Measurements from ENCODE around the gene PPIF. TPM values are rescaled to one million over a fixed set of nuclear protein-coding genes. Genes with fewer than 3 reads are reported as not detected.

PPIF gene
- total and polyA plus RNA-seq, 4 donors = 22.2 to 84.3 (median 60.0) TPM

DNA sequence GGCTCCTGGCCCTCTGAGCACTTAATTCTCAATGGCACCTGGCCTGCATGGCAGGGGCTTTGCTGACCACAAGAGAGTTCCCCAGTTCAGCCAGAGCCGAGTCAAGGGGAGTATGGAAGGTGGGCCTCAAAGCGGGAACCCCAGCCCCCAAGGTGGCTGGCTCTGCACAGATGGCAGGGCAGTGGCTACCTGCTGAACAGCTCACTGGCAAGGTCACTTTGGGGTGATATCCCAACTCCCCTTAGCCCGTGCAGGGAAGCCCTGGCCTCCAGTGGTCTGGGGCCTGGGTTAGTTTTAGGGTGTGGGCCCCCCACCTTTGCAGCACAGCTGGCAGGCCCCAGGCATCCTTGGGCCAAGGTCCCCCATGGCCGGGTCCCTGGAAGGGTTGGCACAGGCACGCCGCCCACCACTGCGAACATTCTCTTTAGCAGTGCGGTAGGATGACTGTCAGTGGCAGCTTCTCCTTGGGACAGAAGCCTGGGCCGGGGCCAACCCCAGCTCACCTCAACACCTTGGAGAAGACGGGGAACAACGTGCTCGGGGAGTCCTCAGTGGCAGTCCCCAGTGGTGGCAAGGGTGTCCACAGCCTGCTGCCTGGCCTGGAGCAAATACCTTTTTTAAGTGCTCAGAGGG, 36.8 kb downstream of the PPIF start:
- H3K4me1 ChIP-seq (ENCODE audit: control insufficient read depth in 4 of 4, insufficient read depth in 4 of 4, low read length in 3 of 4) = peaks cover 9 to 52% (median 26%) of the 10 kb centered on the region in 4 donors
- no peaks in the 10 kb centered on the region for H3K9me3 ChIP-seq (ENCODE audit: control insufficient read depth in 4 of 4, low read length in 3 of 4)
- H3K36me3 ChIP-seq (ENCODE audit: control insufficient read depth in 4 of 4, insufficient read depth in 3 of 4, low read depth in 1 of 4, low read length in 3 of 4) = peaks cover 0 to 24% (median 9%) of the 10 kb centered on the region in 4 donors
- WGBS = 96% methylated on average over 12 of the region's 12 CpGs
- no peak overlapping the region for H3K9ac ChIP-seq (ENCODE audit: low read depth in 1 of 2, low read length in 2 of 2)
- peak; percentile 32 for DNase-seq (ENCODE audit: low spot score)
- H3K27ac ChIP-seq (ENCODE audit: low read depth in 1 of 2, low read length in 2 of 2) = peak overlapping the region in 1 of 2 donors; percentile 48
- TF ChIP-seq FOXA1 (IDR thresholded peaks at IDR 0.05) (no peak), HNF4G (IDR thresholded peaks at IDR 0.05) (no peak), HNF4A (conservative IDR thresholded peaks at IDR 0.05) (no peak), JUND (IDR thresholded peaks at IDR 0.05) (no peak), RAD21 (IDR thresholded peaks at IDR 0.05) (no peak), FOXA2 (IDR thresholded peaks at IDR 0.05) (no peak), YY1 (IDR thresholded peaks at IDR 0.05) (no peak), SP1 (IDR thresholded peaks at IDR 0.05) (no peak)
- TF ChIP-seq, protein P1, sequence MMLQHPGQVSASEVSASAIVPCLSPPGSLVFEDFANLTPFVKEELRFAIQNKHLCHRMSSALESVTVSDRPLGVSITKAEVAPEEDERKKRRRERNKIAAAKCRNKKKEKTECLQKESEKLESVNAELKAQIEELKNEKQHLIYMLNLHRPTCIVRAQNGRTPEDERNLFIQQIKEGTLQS (IDR thresholded peaks at IDR 0.05) = no peak
- TF ChIP-seq, protein P2, sequence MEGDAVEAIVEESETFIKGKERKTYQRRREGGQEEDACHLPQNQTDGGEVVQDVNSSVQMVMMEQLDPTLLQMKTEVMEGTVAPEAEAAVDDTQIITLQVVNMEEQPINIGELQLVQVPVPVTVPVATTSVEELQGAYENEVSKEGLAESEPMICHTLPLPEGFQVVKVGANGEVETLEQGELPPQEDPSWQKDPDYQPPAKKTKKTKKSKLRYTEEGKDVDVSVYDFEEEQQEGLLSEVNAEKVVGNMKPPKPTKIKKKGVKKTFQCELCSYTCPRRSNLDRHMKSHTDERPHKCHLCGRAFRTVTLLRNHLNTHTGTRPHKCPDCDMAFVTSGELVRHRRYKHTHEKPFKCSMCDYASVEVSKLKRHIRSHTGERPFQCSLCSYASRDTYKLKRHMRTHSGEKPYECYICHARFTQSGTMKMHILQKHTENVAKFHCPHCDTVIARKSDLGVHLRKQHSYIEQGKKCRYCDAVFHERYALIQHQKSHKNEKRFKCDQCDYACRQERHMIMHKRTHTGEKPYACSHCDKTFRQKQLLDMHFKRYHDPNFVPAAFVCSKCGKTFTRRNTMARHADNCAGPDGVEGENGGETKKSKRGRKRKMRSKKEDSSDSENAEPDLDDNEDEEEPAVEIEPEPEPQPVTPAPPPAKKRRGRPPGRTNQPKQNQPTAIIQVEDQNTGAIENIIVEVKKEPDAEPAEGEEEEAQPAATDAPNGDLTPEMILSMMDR (IDR thresholded peaks at IDR 0.05; ENCODE audit: low read depth, low read length, missing input control) = no peak
- TF ChIP-seq, protein P3, sequence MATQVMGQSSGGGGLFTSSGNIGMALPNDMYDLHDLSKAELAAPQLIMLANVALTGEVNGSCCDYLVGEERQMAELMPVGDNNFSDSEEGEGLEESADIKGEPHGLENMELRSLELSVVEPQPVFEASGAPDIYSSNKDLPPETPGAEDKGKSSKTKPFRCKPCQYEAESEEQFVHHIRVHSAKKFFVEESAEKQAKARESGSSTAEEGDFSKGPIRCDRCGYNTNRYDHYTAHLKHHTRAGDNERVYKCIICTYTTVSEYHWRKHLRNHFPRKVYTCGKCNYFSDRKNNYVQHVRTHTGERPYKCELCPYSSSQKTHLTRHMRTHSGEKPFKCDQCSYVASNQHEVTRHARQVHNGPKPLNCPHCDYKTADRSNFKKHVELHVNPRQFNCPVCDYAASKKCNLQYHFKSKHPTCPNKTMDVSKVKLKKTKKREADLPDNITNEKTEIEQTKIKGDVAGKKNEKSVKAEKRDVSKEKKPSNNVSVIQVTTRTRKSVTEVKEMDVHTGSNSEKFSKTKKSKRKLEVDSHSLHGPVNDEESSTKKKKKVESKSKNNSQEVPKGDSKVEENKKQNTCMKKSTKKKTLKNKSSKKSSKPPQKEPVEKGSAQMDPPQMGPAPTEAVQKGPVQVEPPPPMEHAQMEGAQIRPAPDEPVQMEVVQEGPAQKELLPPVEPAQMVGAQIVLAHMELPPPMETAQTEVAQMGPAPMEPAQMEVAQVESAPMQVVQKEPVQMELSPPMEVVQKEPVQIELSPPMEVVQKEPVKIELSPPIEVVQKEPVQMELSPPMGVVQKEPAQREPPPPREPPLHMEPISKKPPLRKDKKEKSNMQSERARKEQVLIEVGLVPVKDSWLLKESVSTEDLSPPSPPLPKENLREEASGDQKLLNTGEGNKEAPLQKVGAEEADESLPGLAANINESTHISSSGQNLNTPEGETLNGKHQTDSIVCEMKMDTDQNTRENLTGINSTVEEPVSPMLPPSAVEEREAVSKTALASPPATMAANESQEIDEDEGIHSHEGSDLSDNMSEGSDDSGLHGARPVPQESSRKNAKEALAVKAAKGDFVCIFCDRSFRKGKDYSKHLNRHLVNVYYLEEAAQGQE (IDR thresholded peaks at IDR 0.05) = no peak
- TF ChIP-seq, protein P4, sequence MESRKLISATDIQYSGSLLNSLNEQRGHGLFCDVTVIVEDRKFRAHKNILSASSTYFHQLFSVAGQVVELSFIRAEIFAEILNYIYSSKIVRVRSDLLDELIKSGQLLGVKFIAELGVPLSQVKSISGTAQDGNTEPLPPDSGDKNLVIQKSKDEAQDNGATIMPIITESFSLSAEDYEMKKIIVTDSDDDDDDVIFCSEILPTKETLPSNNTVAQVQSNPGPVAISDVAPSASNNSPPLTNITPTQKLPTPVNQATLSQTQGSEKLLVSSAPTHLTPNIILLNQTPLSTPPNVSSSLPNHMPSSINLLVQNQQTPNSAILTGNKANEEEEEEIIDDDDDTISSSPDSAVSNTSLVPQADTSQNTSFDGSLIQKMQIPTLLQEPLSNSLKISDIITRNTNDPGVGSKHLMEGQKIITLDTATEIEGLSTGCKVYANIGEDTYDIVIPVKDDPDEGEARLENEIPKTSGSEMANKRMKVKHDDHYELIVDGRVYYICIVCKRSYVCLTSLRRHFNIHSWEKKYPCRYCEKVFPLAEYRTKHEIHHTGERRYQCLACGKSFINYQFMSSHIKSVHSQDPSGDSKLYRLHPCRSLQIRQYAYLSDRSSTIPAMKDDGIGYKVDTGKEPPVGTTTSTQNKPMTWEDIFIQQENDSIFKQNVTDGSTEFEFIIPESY (IDR thresholded peaks at IDR 0.05) = no peak
- no peaks in the 10 kb centered on the region for H3K27me3 ChIP-seq (ENCODE audit: control insufficient read depth in 4 of 4, insufficient read depth in 4 of 4, low read length in 3 of 4)
- H3K4me3 ChIP-seq (ENCODE audit: low read depth in 1 of 3, low read length in 3 of 3) = no peak overlapping the region

DNA sequence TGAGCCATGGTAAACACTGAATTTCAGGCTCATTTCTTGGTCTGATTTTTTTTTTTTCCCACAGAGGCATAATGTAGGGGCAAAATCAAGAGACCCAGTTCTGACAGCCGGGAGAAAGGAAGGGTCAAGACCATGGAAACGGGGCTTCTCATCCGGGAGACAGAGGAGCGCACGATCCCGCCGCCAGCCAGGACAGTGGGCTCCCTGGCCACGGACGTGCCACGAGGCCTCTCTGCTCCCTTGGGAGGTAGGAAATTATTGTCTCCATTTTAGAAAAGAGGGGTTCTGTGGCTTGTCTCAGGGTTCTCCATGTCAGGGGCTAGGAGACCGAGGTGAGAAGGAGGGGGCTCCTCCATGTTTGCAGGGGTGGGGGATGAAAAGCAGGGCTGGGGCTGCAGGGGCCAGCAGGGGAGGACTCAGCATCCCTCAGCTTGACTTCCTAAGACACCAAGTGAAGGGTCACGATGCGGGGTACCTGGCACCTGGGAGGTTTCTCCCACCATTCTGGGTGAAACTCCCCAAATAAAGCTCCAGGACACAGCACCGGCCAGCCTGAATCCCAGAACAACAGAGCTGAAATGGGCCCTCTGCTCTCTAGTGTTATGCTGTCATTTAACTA, 37.6 kb downstream of the PPIF start:
- DNase-seq (ENCODE audit: low spot score) = no peak
- 93% methylated on average over 14 of the region's 14 CpGs for WGBS
- no peak overlapping the region for H3K27ac ChIP-seq (ENCODE audit: low read depth in 1 of 2, low read length in 2 of 2)

More for the DNA sequence above, 37.6 kb downstream of the PPIF start:
- peaks cover 0 to 24% (median 10%) of the 10 kb centered on the region in 4 donors for H3K36me3 ChIP-seq (ENCODE audit: control insufficient read depth in 4 of 4, insufficient read depth in 3 of 4, low read depth in 1 of 4, low read length in 3 of 4)
- H3K4me1 ChIP-seq (ENCODE audit: control insufficient read depth in 4 of 4, insufficient read depth in 4 of 4, low read length in 3 of 4) = peaks cover 9 to 46% (median 26%) of the 10 kb centered on the region in 4 donors
- no peak overlapping the region for H3K9ac ChIP-seq (ENCODE audit: low read depth in 1 of 2, low read length in 2 of 2)
- H3K4me3 ChIP-seq (ENCODE audit: low read depth in 1 of 3, low read length in 3 of 3) = no peak overlapping the region
- H3K9me3 ChIP-seq (ENCODE audit: control insufficient read depth in 4 of 4, low read length in 3 of 4) = no peaks in the 10 kb centered on the region
- H3K27me3 ChIP-seq (ENCODE audit: control insufficient read depth in 4 of 4, insufficient read depth in 4 of 4, low read length in 3 of 4) = no peaks in the 10 kb centered on the region
- TF ChIP-seq, protein P4 (IDR thresholded peaks at IDR 0.05) = no peak
- TF ChIP-seq, protein P3 (IDR thresholded peaks at IDR 0.05) = no peak
